HG02763 (cell line): ENCODE data around the gene NAALAD2.
"Not testable (repeated sequence)": the region's sequence is repeated elsewhere in the genome, so short reads cannot be mapped to it uniquely, and the experiment has no call there.

ENCODE experiments used
- ATAC-seq: cut with Tn5 transposase; IDR thresholded peaks from one replicate; pipeline ENCODE4 v1.9.1; 2021; ENCODE audit warnings: mild to moderate bottlenecking, moderate library complexity; ENCODE audit not compliant: unreplicated experiment

Gene NAALAD2

DNA sequence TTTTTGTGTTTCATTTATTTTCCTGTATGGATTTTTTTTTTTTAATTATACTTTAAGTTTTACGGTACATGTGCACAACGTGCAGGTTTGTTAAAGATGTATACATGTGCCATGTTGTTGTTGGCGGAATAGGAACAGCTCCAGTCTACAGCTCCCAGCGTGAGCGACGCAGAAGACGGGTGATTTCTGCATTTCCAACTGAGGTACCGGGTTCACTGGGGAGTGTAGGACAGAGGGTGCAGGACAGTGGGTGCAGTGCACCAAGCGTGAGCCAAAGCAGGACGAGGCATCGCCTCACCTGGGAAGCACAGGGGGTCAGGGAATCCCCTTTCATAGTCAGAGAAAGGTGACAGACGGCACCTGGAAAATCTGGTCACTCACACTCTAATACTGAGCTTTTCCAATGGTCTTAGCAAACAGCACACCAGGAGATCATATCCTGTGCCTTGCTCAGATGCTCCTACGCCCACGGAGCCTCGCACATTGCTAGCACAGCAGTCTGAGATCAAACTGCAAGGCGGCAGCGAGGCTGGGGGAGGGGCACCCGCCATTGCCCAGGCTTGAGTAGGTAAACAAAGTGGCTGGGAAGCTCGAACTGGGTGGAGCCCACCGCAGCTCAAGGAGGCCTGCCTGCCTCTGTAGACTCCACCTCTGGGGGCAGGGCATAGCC is 105.6 kb downstream of the NAALAD2 start:
- ATAC-seq: not testable (repeated sequence)

DNA sequence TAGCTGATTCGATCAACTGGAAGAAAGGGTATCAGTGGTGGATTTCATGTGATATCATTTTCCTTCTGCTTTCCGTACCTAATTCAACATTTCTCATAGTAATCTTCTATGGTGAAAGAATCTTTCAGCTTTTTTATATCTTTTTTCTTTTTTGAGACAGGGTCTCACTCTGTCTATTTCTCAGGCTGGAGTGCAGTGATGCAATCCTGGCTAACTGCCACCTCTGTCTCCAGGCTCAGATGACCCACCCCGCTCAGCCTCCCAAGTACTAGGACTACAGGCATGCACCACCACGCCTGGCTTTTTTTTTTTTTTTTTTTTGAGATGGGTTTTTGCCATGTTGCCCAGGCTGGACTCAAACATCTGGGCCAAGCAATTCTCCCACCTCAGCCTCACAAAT is 107.0 kb downstream of the NAALAD2 start:
- ATAC-seq: no peak
